Activated CD4-positive, CD25-positive, alpha-beta regulatory T cell treated with anti-CD3 and anti-CD28 coated beads, Interleukin-2, amount 50 U/mL, for 72 hours (primary cell): ENCODE data around the gene JMJD6.

Experiments
- DNase-seq: peaks from one replicate; pipeline ENCODE4 v3.0.0; 2021

JMJD6 gene

DNA sequence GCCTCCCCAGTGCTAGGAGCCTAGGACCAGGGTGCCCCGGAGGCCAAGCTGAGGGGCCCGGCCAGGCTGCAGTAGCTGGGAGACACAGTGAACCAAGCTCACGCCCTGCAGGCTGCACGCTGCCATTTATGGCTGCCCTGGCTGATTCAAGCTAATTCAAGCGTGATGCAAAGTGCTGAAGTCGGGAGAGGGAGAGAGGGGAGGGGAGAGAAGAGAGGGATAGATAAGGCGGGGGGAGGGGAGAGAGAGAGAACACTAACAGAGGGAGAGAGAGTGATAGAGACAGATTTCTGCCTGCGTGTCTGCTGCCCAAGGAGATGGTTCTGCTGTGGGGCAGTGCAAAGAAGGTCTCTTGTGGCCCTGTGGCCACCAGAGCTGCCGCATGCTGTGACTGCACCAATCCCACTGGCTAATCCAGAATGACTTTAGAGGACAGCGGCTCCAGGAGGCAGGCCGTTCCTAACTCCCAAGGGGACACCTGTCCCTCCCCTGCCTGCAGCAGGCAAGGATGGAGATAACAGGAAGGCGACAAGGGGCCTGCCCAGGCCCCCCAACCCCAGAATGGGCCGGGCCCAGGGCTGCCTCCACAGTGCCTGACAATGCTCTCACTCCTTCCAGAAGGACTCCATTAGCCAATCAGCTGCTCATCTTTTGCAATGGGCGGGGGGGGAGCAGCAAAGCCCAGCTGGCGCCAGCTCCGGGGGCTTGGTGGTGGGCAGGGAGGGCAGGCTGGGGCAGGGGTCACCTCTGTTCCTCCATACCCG lies 28.5 kb downstream of the JMJD6 start:
- DNase-seq: no peak

DNA sequence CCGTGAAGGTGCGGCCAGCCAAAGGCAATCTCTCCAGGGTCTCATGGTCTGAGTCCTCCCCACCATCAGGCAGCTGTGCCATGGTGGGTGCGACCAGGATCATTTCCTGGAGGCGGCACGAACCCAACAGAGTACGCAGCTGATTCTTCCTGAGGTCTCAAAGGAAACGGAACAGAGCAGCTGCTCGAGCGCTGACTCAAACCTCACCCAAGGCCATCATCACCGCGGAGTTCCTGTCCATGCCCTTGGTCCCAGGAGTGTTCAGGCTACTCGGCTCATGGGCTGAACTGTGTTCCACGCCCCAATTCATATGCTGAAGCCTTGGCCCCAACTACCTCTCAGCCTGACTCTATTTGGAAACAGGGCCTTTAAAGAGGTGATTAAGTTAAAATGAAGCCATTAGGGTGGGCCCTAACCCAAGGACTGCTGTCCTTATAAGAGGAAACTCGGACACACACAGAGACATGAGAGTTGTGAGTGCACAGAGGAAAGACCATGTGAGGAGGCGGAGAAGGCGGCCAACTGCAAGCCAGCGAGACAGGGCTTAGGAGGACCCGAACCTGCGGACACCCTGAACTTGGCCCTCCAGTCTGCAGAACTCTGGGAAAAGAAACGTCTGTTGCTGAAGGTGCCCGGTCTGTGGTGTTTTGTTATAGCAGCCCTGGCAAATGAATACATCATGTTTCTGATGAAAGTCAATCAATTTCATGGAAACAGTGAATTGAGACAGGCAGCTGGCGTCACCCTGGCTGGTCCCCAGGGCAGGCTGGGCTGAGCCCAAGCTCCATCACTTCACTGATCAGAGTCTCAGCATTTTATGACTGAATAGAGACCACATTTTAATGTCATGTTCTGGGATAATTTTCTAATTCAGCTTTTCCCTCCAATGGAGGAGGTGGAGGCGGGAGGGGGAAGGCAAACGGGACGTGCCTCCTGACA lies 29.4 kb downstream of the JMJD6 start:
- no peak for DNase-seq

DNA sequence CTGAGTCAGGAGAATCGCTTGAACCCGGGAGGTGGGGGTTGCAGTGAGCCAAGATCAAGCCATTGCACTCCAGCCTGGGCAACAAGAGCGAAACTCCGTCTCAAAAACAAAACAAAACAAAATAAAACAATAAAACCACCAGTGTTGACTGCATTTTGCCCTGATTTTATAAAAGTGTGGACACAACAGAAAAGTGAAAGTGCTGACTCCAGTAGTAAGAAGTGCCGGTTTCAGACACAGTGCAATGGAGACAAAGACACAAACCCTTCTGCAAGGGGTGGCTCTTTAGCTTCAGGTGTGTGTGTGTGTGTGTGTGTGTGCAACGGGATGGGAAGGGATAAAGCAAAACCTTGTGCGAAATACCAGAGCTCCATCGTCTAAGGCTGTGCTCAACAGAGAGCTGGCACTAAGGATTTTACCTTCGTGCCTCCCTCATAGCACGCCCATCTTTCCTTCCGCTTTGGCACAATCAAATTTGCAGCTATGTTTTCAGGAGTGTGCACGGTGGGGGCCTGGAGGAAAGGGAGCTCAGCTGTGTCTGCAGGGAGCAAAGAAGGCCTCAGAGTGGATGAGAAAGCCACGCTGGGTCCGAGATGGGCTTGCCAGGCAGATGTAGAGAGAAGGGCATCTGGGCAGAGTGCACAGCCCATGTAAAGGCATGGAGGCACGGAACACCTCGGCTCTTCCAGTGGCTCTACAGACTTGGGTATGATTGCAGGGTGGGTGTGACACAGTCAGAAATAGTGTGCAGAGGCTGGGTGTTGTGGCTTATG lies 31.2 kb downstream of the JMJD6 start:
- no peak for DNase-seq

DNA sequence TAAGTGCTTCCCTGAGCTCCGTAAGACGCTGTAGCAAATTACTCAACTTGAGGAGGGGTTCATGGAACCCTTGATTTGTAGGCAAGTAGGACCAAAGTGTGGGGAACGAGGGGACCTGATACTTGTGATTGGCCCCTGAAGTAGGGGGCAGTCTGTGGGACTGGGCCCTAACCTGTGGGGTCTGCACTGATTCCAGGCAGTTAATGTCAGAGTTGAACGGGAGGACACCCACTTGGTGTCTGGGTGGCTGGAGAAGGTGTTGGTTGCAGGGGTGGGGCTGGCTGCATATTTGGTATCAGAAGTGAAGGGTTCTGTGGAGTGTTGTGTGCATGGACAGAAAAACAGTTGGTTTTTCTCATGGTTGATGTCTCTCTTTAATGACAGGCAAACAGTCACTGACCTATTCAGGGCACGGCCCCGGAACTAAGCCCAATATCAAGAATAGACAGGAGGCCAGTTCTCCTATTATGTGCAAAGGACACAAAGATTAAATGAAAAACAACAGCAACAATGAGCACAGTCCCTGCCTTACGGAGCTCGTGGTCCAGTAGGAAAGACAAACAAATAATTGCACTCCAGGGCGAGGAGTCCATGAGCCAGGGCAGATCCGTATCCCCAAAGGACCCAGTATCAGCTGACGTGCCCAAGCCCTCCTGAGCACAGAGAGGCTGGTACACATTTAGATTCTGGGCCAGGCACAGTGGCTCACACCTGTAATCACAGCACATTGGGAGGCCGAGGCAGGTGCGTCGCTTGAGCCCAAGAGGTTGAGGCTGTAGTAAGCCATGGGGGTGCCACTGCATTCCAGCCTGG lies 34.8 kb downstream of the JMJD6 start:
- no peak for DNase-seq

DNA sequence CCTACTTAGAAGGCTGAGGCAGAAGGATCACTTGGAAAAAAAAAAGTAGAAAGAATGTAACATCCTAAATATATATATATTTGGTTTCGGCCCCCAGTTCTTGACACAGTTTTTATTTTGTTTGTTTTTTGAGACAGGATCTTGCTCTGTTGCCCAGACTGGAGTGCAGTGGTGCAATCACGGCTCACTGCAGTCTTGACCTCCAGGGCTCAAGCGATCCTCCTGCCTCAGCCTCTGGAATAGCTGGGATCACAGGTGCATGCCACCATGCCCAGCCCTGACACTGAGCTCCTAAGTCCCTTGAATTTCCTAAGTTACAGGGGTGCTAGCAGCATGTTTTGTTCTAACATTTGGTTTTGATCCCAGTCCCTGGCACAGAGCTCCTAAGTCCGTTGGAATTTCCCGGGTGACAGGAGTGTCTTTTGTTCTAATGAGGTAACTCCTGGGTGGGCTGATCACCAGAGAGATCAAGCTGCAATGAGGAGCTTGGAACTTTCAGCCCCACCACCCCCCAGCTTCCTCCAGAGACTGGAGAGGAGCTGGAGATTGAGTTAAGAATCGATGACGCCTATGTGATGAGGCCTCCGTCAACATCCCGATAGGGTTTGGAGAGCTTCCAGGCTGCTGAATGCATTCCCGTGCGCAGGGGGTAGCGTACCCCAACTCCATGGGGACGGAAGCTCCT lies 35.7 kb downstream of the JMJD6 start:
- DNase-seq: no peak

DNA sequence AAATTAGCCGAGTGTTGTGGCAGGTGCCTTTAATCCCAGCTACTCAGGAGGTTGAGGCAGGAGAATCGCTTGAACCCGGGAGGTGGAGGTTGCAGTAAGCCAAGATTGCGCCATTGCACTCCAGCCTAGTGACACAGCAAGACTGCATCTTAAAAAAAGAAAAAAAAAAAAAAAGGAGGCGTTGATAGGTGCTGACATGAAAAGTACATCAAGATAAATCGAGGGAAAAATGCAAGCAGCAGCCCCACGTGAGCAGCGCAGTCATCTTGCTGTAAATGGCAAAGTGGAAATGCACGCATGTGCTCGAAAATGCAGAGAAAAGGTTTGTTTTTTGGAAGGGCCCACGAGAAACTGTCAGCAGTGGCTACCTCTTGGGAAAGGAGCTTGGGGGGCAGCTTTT lies 36.5 kb downstream of the JMJD6 start:
- no peak for DNase-seq

DNA sequence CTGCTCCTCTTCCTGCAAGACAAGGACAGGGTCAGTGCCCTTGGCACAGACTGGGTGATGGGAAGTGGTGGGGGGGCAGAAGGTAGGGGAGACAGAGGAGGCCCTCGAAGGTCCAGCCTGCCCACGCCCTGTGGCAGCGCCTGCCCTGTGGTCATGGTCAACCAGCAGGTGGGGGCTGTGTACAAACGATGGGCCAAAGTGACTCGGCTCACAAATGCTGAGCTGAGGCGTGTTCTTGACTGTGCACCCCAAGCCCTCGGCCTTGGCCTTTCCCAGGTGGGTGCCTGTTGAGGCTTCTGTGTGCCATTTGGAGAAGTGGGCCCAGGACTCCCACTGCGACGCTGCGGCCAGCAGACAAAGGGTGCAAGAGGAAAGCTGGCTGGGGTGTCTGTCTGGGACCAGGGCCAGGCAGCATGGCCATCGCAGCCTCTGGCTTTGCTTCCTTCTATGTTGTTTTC lies 38.2 kb downstream of the JMJD6 start:
- DNase-seq: no peak

DNA sequence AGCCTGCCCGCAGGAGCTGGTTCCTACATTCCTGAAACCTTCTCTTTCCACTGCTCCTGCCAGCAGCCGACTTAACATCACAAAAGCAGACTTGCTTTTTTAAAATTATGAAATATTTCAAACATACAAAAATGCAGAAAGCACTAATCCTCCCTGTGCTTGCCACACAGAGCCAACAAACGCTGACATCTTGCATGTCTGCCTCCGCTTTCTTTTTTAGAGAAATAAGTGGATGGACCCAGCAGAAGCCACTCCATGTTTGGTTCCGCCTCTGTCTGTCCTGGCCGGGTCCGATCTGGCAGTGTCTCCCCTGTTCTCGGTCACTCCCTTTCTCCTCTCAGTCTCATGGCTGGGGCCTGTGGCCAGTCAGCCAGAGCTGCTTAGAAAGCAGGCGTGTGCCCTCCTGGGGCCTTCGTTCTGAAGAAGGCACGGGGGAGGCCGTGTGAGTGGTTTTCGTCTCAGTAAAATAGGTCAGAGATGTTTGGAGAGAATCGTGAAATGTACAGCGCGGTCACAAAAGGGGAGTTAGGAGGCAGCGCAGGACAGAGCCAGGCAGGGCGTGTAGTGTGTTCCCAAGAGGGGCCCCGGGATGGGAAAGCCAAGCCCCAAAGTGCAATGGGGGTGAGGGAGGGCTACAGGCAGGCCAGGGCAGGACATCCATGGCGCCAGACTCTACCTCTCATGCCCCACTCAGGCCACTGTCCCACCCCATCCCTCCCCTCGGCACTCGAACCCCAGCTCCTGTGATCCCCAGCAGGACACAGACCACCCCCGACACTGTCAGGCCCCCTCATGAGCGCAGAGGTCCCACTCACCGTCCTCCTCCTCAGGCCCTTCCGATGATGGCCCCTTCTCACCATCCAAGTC lies 38.9 kb downstream of the JMJD6 start:
- DNase-seq: no peak

DNA sequence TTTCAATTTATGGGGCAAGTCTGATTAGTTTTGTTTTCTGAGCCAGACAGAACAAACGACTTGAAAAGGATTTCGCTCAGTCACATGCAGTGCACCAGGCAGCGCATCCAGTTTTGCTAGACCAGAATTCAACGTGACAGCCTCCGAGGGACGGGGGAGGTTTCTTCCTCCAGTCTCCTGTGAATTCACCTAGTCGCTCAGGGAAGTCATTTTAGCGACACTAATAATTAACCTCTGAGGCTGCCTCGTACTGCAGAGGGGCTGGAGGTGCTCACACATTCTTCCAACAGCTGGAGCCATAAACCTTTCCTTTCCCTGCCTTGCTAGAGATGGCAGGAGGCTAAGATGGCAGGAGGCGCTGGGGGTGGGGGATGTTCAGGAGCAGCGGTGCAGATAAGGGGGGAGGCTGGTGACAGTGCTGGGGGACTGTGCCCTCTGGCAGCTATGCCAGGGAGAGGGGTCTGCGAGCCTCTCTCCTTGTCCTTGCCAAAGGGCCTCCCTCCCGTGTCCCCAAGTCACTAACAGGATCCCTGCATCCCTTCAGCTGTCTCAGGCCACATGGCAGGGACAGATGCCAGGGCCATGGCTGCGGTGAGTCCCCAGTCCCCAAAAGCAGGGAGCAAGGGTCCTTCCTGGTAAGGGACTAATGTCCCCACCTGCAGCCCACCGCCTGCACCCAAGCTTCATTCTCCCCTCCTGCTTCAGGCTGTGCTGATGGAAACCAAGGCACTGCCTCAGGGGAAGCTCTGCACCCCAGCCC lies 39.7 kb downstream of the JMJD6 start:
- DNase-seq: no peak

DNA sequence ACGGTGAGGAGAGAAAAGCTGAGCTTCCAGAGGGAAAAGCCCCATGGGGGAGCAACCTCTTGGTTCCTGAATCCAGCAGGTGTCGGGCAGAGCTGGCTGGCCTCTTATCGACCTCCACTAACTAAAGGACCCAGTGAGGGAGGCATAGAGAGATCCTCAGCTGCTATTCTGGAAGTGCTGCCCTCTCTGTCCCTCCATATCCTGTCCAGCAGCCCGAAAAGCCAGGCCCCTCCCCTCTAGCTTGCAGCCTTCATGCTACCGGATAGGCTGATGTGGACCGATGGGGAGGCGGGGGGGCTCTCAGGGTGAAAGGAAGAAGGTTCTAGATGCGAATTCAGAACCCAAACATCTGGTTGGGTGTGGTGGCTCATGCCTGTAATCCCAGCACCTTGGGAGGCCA lies 40.6 kb downstream of the JMJD6 start:
- DNase-seq: no peak

DNA sequence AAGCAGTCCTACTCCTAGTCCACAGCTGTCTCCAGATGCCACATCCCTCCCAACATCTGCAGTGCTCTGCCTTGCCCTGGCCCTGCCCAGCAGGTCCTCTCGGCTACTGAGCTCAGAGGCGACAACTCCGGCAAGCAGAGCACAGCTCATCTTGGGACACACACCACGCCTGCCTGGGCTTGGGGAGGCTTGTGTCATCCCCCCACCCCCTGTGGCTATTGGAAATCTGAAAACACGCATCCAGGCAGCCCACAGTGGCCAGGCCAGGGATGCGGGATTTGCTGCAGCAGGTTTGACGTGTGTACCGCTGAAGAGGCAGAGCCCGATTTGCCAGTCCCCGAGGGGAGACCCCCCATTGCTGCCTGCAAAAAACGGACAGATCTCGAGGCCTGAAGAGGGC lies 41.0 kb downstream of the JMJD6 start:
- no peak for DNase-seq

DNA sequence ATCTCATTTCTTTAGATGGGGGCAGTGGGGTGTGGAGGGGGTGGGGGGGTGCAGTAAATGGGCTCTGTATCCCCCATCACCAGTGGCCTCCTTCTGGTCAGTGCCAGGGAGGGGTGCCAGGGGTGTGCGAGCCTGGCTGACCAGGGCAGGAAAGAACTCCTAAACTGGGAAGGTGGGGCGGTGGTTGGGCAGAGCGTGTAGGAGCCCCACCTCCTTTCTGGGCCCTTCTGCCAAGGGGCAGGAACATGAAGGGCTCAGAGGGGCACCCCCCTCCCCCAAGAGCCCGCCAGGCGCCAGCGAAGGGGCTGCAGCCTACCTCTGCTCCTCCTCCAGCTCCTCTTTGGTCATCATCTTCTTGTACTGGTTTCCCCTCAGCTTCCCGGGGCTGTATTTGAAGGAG lies 41.6 kb downstream of the JMJD6 start:
- no peak for DNase-seq

DNA sequence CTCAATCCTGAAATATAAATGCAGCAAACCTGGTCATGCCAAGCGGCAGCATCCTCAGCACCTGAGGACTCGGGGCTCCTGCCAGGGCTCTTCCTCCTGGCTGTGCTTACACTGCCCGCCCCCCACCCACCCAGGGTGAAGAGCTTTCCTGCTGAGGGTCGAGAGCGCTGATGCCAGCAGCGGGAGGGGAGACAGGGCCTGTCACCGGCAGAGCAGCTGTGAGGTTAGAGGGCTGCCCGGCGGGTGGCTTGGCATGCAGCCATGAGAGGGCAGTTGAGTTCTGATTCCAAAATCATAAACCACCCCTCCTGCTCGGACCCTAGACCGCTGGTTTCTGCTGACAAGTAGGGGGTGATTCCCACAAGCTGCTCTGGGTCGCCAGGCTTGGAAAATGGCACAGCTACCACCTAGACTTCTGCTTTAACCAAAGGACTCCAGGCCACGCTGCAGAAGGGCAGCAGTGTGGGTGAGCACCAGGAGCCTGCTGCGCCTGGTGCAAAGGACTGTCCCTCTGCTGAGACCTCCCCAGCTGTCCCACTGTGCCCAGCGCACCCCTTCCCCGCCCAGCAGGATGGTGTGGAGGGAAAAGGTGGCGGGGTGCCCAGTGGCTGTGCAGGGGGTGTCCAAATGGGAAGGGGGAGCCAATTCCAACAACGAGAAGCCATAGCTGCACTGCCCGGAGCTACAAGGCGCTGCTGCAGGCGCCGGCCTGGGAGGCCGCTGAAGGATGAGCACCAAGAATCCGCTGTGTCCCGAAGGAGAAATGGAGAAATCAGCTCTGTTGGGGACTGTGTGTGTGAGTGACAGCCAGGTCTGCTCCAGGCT lies 42.3 kb downstream of the JMJD6 start:
- no peak for DNase-seq

DNA sequence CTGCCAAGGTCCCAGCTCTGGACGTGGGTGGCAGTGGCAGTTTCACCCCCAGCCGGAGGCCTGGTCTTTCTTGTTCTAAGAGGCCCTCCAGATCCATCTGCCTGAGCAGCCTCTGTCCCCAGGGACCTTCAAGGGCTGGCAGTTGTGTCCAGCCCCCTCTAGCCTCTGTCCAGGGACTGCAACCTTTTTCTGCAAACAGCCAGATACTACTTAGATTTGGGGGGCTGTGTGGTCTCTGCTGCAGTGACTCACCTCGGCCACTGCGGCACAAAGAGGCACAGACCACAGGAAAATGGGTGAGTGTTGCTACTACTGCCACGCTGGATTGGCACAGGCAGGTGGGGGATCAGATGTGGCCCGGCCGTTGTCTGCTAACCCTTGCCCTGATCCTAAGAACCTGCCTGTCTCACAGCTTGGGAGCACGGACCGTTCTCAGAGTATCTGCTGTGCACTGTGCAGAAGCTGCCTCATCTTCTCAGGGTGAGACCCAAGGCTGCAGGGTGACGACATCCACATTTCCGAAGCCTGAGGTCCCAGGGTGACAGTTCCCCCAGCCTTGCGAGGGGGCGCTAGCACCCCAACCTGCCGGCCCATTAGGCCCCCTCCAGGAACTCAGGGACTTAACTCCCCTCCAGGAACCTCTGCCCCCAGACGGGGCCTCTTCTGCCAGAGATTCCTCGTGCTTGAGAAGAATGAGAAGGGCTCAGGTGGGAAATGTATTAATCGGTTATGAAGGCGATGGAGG lies 43.2 kb downstream of the JMJD6 start:
- no peak for DNase-seq

DNA sequence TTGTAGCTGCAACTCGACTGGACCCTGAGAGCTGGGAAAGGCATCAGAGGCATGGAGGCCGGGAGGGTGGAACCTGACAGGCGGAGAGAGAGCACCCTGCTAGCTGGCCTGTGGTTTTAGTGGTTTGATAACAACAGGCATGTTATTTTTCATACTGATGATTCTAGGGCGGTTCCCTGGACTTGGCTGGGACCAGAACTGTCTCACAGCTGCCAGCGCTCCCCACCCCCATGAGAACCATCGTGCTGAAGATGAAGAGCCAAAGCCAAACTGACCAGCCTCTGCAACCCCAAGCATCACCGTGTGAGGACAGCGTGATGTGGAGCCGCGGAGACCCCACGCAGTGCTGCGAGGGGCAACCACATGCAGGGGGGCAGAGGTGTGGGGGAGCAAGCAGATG lies 44.1 kb downstream of the JMJD6 start:
- no peak for DNase-seq

DNA sequence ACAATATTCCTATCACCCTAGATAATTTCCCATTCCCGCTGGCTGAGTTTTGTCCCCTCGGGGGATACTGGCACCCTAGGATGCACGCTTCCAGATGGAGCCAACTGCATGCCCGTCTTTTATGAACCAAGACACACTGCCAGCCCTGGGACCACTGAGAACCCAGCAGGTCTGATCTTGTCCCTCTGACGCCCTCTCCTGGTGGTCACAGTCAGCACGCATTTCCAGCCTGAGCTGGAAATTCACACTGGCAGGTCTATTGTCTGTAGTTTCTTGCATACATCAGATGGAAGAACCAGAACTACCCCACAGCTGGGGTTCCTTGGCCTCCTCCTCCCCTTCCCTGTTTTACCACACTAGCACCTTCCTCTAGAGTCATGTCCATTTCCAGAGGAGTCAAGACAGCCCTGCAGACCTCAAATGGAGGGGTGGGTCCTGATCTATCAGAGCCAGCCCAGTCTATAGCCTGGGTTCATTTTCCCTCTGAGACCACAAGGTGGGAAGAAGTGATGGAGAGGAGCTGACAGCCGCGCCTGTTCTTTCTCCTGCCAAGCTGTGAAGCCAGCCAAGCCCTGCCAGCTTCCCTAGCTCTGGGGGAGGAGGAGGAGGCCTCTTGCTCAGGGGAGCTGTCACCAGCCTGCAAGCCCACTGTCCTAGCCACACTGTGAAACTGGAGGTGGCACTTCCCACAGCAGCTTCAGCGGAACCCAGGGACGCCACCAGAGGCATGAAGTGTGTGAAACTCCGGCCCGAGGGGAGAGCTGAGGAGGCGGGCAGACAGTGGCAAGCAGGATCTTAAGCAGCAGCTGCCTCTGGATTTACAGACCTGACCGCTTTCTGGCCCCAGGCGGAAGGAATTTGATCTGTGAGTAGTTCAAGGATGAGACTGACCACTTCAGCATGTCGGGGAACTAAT lies 44.9 kb downstream of the JMJD6 start:
- DNase-seq: peak; percentile 56

DNA sequence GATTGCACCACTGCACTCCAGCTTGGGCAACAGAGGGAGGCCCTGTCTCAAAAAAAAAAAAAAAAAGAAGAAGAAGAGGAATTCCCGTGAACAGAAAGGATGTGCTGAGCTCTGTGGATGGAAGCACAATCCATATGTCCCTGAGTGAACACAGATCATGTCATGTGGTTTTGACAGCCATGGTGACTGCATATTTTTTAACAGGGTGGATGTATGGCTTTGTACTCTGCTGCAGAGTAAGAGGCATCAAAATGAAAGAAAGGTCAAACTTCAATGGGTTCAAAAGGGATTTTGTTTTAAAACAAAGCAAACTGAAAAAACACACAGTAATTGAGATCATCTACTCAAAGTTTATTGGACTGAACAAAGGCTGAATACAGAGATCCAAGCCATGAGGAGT lies 47.2 kb downstream of the JMJD6 start:
- no peak for DNase-seq
